OCI-LY3 (cell line): ENCODE measurements around the gene MARF1.

Experiments used
- EZH2phosphoT487 ChIP-seq: fragments of 200-600 bp; shearing (Covaris generic); IDR thresholded peaks from 2 replicates; pipeline ENCODE4 v1.6.1; 2018; ENCODE audit warnings: antibody characterized with exemption, mixed run types, low read depth
- TF ChIP-seq, protein P1 (sequence below): fragments of 200-600, 300-600 bp; sonication (generic); IDR thresholded peaks from 2 replicates; pipeline ENCODE4 v1.5.1; 2014; ENCODE audit warnings: antibody characterized with exemption, low read length, low read depth

DNA sequence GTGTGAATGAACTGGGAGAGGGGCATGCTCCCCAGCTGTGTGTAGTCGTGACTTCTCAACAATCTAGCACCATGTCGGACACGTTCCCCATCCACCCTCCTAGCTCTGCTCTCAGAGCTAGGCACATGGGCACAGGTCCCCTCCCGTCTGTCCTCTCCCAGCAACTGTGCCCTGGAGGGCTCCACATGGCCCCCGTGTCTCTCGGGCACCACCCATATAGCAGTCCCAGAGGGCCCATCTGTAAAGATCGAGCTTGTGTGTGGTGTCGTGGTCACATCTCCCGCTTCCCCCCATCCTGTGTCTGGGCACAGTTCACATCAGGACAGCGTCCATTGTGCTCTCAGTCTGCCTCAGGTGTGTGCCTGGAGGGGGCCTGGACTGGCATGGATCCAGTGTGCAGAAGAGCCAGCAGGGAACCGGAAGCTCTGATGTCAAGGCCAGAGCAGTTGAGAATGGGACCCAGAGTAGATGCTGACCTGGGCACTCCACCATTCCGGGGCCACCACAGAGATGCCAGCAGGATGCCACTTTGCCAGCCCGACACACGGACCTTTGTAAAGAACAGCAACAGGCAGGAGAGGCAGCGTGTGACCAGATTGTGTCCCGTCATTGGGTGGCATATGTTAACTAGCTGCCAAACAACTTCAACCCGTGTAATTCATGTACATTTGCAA, 55.7 kb downstream of the MARF1 start:
- TF ChIP-seq, protein P1, sequence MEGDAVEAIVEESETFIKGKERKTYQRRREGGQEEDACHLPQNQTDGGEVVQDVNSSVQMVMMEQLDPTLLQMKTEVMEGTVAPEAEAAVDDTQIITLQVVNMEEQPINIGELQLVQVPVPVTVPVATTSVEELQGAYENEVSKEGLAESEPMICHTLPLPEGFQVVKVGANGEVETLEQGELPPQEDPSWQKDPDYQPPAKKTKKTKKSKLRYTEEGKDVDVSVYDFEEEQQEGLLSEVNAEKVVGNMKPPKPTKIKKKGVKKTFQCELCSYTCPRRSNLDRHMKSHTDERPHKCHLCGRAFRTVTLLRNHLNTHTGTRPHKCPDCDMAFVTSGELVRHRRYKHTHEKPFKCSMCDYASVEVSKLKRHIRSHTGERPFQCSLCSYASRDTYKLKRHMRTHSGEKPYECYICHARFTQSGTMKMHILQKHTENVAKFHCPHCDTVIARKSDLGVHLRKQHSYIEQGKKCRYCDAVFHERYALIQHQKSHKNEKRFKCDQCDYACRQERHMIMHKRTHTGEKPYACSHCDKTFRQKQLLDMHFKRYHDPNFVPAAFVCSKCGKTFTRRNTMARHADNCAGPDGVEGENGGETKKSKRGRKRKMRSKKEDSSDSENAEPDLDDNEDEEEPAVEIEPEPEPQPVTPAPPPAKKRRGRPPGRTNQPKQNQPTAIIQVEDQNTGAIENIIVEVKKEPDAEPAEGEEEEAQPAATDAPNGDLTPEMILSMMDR = no peak
- TF ChIP-seq EZH2phosphoT487 = no peak
